Smooth muscle cell (in vitro differentiated cells): Measurements from ENCODE around the gene KCNA4. TPM values are rescaled to one million over a fixed set of nuclear protein-coding genes. Genes with fewer than 3 reads are reported as not detected.

Source experiments
- DNase-seq: peaks from one replicate; lab custom pipeline; 2025; ENCODE audit not compliant: unreplicated experiment; lab: John Stamatoyannopoulos, UW
- H2AFZ ChIP-seq: fragments of 200-600 bp; sonication (generic); 2 replicates; pipeline ENCODE4 v1.6.0; 2016; ENCODE audit warnings: antibody characterized with exemption, low read depth, mild to moderate bottlenecking
- H3F3A ChIP-seq: fragments of 200-600 bp; sonication (generic); 2 replicates; pipeline ENCODE4 v1.6.0; 2017; ENCODE audit warnings: antibody characterized with exemption, low read depth
- H3K27ac ChIP-seq: fragments of 200-600 bp; sonication (generic); 2 replicates; pipeline ENCODE4 v1.5.1; 2016; ENCODE audit warnings: low read depth, mild to moderate bottlenecking
- H3K27me3 ChIP-seq: fragments of 200-600 bp; sonication (generic); 2 replicates; pipeline ENCODE4 v1.6.1; 2016; ENCODE audit warnings: low read depth, mild to moderate bottlenecking
- H3K36me3 ChIP-seq: fragments of 200-600 bp; sonication (generic); 2 replicates; pipeline ENCODE4 v1.5.1; 2016; ENCODE audit warnings: low read depth
- H3K4me1 ChIP-seq: fragments of 200-600 bp; sonication (generic); 2 replicates; pipeline ENCODE4 v1.5.1; 2016; ENCODE audit warnings: low read depth
- H3K4me2 ChIP-seq: fragments of 200-600 bp; sonication (generic); 2 replicates; pipeline ENCODE4 v1.6.0; 2016; ENCODE audit warnings: mild to moderate bottlenecking
- H3K4me3 ChIP-seq: fragments of 200-600 bp; sonication (generic); 2 replicates; pipeline ENCODE4 v1.5.1; 2016; ENCODE audit warnings: mild to moderate bottlenecking
- H3K79me2 ChIP-seq: fragments of 200-600 bp; sonication (generic); 2 replicates; pipeline ENCODE4 v1.6.0; 2016; ENCODE audit warnings: low read depth, mild to moderate bottlenecking
- H3K9ac ChIP-seq: fragments of 200-600 bp; sonication (generic); 2 replicates; pipeline ENCODE4 v1.6.0; 2016; ENCODE audit warnings: low read depth
- H3K9me3 ChIP-seq: fragments of 200-600 bp; sonication (generic); replicated peaks from 2 replicates; pipeline ENCODE4 v1.5.1; 2016; ENCODE audit warnings: low read depth
- H4K20me1 ChIP-seq: fragments of 200-600 bp; sonication (generic); 2 replicates; pipeline ENCODE4 v1.6.0; 2016; ENCODE audit warnings: low read depth
- WGBS: methylation state at CpG from one replicate; pipeline ENCODE4 v1.1.7; 2016; ENCODE audit warnings: low lambda C conversion rate; 5-methylcytosine and 5-hydroxymethylcytosine counted together
- polyA plus RNA-seq: library from polyadenylated mRNA; unstranded; fragments of >200 nt; fragmentation: Nextera tagmentation; extraction: Ambion mirVana; gene quantifications from 2 replicates; pipeline ENCODE4 v1.2.1, GENCODE V29; 2016
- total RNA-seq: library from RNA; depleted of rRNA; stranded (reverse); fragments of >200 nt; gene quantifications from 2 replicates; pipeline ENCODE4 v1.2.3, GENCODE V29; 2014
- TF ChIP-seq, protein P1 (sequence below): fragments of 200-600 bp; sonication (generic); IDR thresholded peaks from 2 replicates; pipeline ENCODE4 v1.5.1; 2017; ENCODE audit warnings: borderline replicate concordance, mild to moderate bottlenecking, antibody characterized with exemption; ENCODE audit not compliant: insufficient read depth, poor library complexity, severe bottlenecking

KCNA4 gene
- total and polyA plus RNA-seq, 2 experiments from 2014 or later = not detected

GRCh38 chr11:30012346-30012745, 4.5 kb downstream of the KCNA4 start:
- no peaks in the 10 kb centered on the region for H4K20me1 ChIP-seq
- H3K79me2 ChIP-seq = no peaks in the 10 kb centered on the region
- H3K9me3 ChIP-seq = no peaks in the 10 kb centered on the region
- no peaks in the 10 kb centered on the region for H3K4me1 ChIP-seq
- H3K4me3 ChIP-seq = no peak overlapping the region
- no peak for DNase-seq
- no peak overlapping the region for H2AFZ ChIP-seq
- no peaks in the 10 kb centered on the region for H3K36me3 ChIP-seq
- TF ChIP-seq, protein P1, sequence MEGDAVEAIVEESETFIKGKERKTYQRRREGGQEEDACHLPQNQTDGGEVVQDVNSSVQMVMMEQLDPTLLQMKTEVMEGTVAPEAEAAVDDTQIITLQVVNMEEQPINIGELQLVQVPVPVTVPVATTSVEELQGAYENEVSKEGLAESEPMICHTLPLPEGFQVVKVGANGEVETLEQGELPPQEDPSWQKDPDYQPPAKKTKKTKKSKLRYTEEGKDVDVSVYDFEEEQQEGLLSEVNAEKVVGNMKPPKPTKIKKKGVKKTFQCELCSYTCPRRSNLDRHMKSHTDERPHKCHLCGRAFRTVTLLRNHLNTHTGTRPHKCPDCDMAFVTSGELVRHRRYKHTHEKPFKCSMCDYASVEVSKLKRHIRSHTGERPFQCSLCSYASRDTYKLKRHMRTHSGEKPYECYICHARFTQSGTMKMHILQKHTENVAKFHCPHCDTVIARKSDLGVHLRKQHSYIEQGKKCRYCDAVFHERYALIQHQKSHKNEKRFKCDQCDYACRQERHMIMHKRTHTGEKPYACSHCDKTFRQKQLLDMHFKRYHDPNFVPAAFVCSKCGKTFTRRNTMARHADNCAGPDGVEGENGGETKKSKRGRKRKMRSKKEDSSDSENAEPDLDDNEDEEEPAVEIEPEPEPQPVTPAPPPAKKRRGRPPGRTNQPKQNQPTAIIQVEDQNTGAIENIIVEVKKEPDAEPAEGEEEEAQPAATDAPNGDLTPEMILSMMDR = no peak
- H3K27ac ChIP-seq = no peak overlapping the region
- 91% methylated on average over 15 of the region's 15 CpGs for WGBS
- H3K27me3 ChIP-seq = peaks cover 63% of the 10 kb centered on the region
- H3K9ac ChIP-seq = no peak overlapping the region
- no peaks in the 10 kb centered on the region for H3F3A ChIP-seq
- no peak overlapping the region for H3K4me2 ChIP-seq

- Histone ChIP-seq H3K79me2 (no peaks in the 10 kb centered on the region), H3K4me1 (no peaks in the 10 kb centered on the region), H3K4me3 (no peak overlapping the region), H4K20me1 (no peaks in the 10 kb centered on the region), H3K4me2 (no peak overlapping the region), H3K9ac (no peak overlapping the region), H3F3A (no peaks in the 10 kb centered on the region), H3K27me3 (peaks cover 52% of the 10 kb centered on the region), H3K9me3 (no peaks in the 10 kb centered on the region), H2AFZ (no peak overlapping the region), H3K36me3 (no peaks in the 10 kb centered on the region), H3K27ac (no peak overlapping the region)
- TF ChIP-seq, protein P1 = no peak
- DNase-seq = no peak
- whole genome bisulfite sequencing = 71% methylated on average over 3 of the region's 3 CpGs
Measured at GRCh38 chr11:30009060-30009459, 7.8 kb downstream of the KCNA4 start.

DNA sequence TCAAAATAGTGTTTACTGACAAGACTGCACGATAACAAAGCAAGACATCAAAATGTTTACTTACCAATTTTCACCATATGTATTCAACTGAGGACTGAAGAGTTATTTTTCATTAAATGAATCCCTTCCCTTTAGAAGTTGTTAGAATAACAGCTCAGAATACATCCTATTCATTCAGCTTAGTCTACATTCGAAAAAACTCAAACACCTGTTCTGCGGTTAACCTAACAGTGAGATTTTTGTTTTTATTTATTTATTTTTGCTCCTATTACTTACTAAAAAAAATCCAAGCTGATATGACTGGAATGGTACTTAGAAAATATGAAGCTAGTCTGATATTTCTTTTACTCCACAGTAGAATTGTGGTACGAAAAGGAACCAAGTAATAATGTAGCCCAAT, 10.0 kb downstream of the KCNA4 start:
- no peaks in the 10 kb centered on the region for H3K36me3 ChIP-seq
- no peak for DNase-seq
- H3K4me3 ChIP-seq = no peak overlapping the region
- no peaks in the 10 kb centered on the region for H3K9me3 ChIP-seq
- no peak overlapping the region for H3K27ac ChIP-seq
- H3K9ac ChIP-seq = no peak overlapping the region
- TF ChIP-seq, protein P1 = no peak
- WGBS = 84% methylated on average over 4 of the region's 4 CpGs
- H3K4me2 ChIP-seq = no peak overlapping the region
- H4K20me1 ChIP-seq = no peaks in the 10 kb centered on the region
- H3K27me3 ChIP-seq = peaks cover 51% of the 10 kb centered on the region
- H3F3A ChIP-seq = no peaks in the 10 kb centered on the region
- no peaks in the 10 kb centered on the region for H3K4me1 ChIP-seq
- no peak overlapping the region for H2AFZ ChIP-seq
- no peaks in the 10 kb centered on the region for H3K79me2 ChIP-seq

DNA sequence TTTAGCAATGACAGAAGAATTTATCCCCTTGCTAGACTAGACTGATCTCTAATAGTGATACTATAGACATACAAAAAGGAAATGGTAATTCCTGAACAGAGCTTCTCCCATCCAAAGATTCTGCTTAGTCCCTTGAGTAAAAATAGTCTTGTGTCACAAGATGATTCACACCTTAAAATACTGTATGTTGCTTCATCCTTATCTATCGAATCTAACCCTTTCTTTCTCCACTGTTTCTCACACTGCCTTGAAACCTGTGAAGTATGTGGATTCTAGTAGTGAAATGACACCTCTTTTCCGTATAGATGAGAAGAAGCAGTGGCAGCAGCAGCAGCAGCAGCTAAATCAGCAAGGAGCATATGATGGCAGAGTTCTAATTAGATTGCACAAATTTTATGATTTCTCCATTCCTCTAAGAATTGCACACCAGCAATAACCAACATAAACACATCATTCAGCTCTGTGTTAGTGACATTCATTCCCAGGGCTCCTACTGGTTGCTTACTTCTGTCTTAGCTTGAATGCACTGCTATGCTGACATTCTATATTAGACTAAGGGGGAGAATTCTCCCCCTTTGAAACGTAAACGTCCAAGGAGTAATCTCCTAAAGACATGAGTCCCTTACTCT, 14.6 kb downstream of the KCNA4 start:
- Histone ChIP-seq H4K20me1 (no peaks in the 10 kb centered on the region), H3K27me3 (peaks cover 46% of the 10 kb centered on the region), H3K27ac (no peak overlapping the region), H2AFZ (no peak overlapping the region), H3K4me1 (peaks cover 9% of the 10 kb centered on the region), H3K9ac (no peak overlapping the region), H3K9me3 (no peaks in the 10 kb centered on the region), H3F3A (no peaks in the 10 kb centered on the region), H3K4me2 (no peak overlapping the region), H3K79me2 (no peaks in the 10 kb centered on the region), H3K36me3 (no peaks in the 10 kb centered on the region), H3K4me3 (no peak overlapping the region)
- 64% methylated on average over 4 of the region's 4 CpGs for WGBS
- no peak for DNase-seq
- TF ChIP-seq, protein P1 = no peak
